GM12874 (cell line): Measurements from ENCODE around the gene LPAR5.

Source experiments
- CTCF ChIP-seq: IDR thresholded peaks from 2 replicates; pipeline ENCODE4 v1.5.1; 2011; ENCODE audit warnings: low read depth, mild to moderate bottlenecking, control low read depth, low read length, moderate library complexity; ENCODE audit not compliant: insufficient read depth

The LPAR5 gene

GRCh38 chr12:6605421-6606330 lies 30.1 kb downstream of the LPAR5 start:
- no peak for TF ChIP-seq CTCF

DNA sequence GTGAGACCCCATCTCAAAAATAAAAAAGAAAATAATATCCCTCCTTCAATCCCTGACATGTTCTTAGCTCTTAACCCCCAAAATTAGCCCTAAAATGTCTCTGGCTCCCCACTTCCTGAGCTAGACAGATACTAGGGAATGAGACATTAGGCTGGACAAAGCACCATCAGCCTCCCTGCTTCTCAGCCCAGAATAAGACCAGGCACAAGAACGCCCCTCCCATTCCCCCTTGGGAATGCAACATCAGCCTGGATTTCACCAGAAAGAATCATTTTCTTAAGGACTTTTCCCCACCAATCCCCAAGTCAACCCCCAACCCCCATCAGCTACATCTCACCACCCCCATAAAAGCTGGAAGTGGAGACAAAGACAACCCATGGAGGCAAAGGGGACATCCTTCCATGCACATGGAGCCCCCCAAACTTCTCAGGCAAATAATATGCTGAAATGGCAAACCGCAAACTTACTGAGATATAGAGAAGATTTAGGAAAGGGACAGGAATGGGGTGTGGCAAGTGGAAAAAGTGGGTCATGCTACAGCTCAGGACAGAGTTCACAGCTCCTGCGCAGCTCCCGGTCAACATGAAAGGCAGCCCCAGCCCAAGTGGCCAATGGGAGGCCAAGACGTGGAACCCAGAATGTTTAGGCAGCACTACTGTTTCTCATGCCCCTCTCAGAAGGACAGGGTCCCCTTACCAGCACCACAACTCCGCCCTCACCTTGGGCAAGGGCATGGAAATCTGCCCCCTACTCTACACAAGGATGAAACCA lies 31.3 kb downstream of the LPAR5 start:
- no peak for TF ChIP-seq CTCF

DNA sequence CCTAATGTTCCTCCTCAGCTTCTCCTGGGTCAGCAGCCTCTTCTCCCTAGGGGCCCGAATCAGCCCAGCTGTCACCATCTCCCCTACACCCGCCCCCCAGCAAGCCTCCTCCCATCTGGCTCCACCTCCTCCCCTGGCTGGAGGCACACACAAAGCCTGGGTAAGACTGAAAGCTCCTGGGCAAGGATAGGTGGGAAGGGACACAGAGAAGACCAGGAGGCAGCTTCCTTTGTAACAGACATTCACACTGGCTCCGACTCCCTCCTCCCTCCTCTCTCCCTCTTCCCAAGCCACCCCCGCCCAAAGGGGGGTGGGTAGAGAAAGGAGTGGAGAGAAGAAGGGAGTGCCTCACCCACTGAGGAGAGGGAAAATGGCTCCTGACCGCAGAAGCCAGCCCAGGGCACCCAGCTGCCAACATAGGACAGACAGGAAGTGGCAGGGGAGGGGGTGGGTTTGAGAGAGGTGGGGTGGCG lies 32.6 kb downstream of the LPAR5 start:
- TF ChIP-seq CTCF: no peak

- no peak for TF ChIP-seq CTCF
Observed at GRCh38 chr12:6602526-6602925, 33.2 kb downstream of the LPAR5 start.

DNA sequence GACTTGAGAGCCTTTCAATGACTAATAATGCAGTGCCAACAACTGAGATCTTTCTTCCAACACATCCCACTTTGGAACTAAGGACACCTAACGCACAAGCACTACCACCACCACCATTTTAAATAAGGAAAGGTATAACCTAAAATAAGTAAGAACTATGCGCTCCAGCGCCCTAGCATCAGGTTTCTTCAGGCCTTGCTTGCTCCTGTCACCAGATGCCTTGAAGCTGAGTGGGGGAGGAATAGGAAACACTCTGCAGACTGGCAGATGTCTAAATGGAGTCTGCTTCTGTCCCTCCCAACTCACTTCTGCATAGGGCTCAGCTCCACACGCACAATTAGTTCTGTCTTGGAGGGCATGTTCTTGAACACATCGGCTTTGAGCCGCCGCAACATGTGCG lies 43.7 kb downstream of the LPAR5 start:
- TF ChIP-seq CTCF: no peak

DNA sequence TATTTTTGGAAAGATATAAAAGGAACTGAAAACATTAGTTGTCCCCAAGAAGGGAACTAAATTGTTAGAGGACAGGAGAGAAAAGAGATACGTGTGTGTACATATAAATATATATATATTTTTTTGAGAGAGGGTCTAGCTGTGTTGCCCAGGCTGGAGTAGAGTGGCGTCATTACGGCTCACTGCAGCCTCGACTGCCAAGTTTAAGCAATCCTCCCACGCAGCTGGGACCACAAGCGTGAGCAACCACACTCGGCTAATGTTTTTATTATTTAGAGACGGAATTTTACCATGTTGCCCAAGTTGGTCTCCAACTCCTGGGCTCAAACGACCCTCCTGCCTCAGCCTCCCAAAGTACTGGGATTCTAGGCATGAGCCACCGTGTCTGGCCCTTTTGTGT lies 51.5 kb downstream of the LPAR5 start:
- no peak for TF ChIP-seq CTCF

DNA sequence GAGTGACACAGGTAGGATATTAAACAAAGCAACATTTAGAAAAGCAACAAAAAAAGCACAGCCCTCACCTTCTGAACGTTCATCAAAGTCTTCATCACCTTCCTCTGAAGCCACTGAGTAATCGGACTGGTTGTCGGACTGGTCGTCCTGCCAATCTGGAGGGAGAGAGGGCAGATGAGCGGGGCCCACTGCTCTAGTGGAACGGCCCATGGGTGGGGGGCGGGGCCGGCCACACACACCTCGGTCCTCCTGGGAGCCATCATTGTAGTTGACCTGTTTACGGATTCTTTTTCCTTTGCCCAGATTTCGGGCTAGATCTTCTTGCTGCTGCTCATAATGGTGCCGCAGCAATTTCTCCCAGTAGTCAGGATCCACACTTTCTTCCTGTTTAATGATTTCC lies 52.8 kb downstream of the LPAR5 start:
- TF ChIP-seq CTCF: no peak
